ENCODE results near the gene CFHR4.
"Not testable (repeated sequence)": the region's sequence is repeated elsewhere in the genome, so short reads cannot be mapped to it uniquely, and the experiment has no call there.

Gene CFHR4

GRCh38 chr1:196861429-196861828, 26.4 kb upstream of the CFHR4 start:
- no peak overlapping the region for H3K4me3 ChIP-seq (ENCODE audit: low read depth, low read length)
- H3K27me3 ChIP-seq (ENCODE audit: insufficient read depth, low read depth, severe bottlenecking) = no peaks in the 10 kb centered on the region
- H3K27ac ChIP-seq = no peak overlapping the region
- no peak for DNase-seq
- no peak for TF ChIP-seq CTCF (IDR thresholded peaks at IDR 0.05; ENCODE audit: low read depth, low read length)
- H3K36me3 ChIP-seq = no peaks in the 10 kb centered on the region
- H3K9me3 ChIP-seq (ENCODE audit: severe bottlenecking) = no peaks in the 10 kb centered on the region

- H3K27me3 ChIP-seq (ENCODE audit: insufficient read depth, low read depth, severe bottlenecking) = no peaks in the 10 kb centered on the region
- H3K9me3 ChIP-seq (ENCODE audit: severe bottlenecking) = no peaks in the 10 kb centered on the region
- H3K4me3 ChIP-seq (ENCODE audit: low read depth, low read length) = no peak overlapping the region
- no peak overlapping the region for H3K27ac ChIP-seq
- TF ChIP-seq CTCF (IDR thresholded peaks at IDR 0.05; ENCODE audit: low read depth, low read length) = no peak
- H3K36me3 ChIP-seq = no peaks in the 10 kb centered on the region
- DNase-seq = no peak
These were observed 20.9 kb upstream of the CFHR4 start for GRCh38 chr1:196866974-196867373.

- no peaks in the 10 kb centered on the region for H3K27me3 ChIP-seq (ENCODE audit: insufficient read depth, low read depth, severe bottlenecking)
- no peak for TF ChIP-seq CTCF (IDR thresholded peaks at IDR 0.05; ENCODE audit: low read depth, low read length)
These were observed 14.5 kb upstream of the CFHR4 start for GRCh38 chr1:196873385-196873784.

GRCh38 chr1:196875935-196876334, 11.9 kb upstream of the CFHR4 start:
- H3K36me3 ChIP-seq = no peaks in the 10 kb centered on the region
- no peak overlapping the region for H3K4me3 ChIP-seq (ENCODE audit: low read depth, low read length)
- DNase-seq = no peak
- H3K27me3 ChIP-seq (ENCODE audit: insufficient read depth, low read depth, severe bottlenecking) = no peaks in the 10 kb centered on the region
- H3K27ac ChIP-seq = no peak overlapping the region
- no peaks in the 10 kb centered on the region for H3K9me3 ChIP-seq (ENCODE audit: severe bottlenecking)
- no peak for TF ChIP-seq CTCF (IDR thresholded peaks at IDR 0.05; ENCODE audit: low read depth, low read length)

More at GRCh38 chr1:196873385-196873784, 14.5 kb upstream of the CFHR4 start:
- Histone ChIP-seq H3K9me3 (ENCODE audit: severe bottlenecking) (no peaks in the 10 kb centered on the region), H3K36me3 (no peaks in the 10 kb centered on the region), H3K27ac (no peak overlapping the region), H3K4me3 (ENCODE audit: low read depth, low read length) (no peak overlapping the region)
- no peak for DNase-seq

- no peak overlapping the region for H3K27ac ChIP-seq
- peak; percentile 50 for DNase-seq
- peak overlapping the region; percentile 4 for H3K4me3 ChIP-seq (ENCODE audit: low read depth, low read length)
- TF ChIP-seq CTCF (IDR thresholded peaks at IDR 0.05; ENCODE audit: low read depth, low read length) = no peak
- peaks cover 3% of the 10 kb centered on the region for H3K9me3 ChIP-seq (ENCODE audit: severe bottlenecking)
- no peaks in the 10 kb centered on the region for H3K27me3 ChIP-seq (ENCODE audit: insufficient read depth, low read depth, severe bottlenecking)
- H3K36me3 ChIP-seq = no peaks in the 10 kb centered on the region
These were observed 9.9 kb upstream of the CFHR4 start for GRCh38 chr1:196877964-196878363.

GRCh38 chr1:196886560-196886959, 1.3 kb upstream of the CFHR4 start:
- H3K4me3 ChIP-seq (ENCODE audit: low read depth, low read length); H3K36me3 ChIP-seq; H3K9me3 ChIP-seq (ENCODE audit: severe bottlenecking); H3K27me3 ChIP-seq (ENCODE audit: insufficient read depth, low read depth, severe bottlenecking); H3K27ac ChIP-seq; DNase-seq: not testable (repeated sequence)
